ENCODE measurements around the gene COL6A1.
"Not testable (repeated sequence)": the region's sequence is repeated elsewhere in the genome, so short reads cannot be mapped to it uniquely, and the experiment has no call there.

The COL6A1 gene

GRCh38 chr21:45947296-45947695, 34.3 kb upstream of the COL6A1 start:
- no peak for DNase-seq

GRCh38 chr21:45947716-45948255, 33.8 kb upstream of the COL6A1 start:
- no peak for DNase-seq

- no peak for DNase-seq
Observed at GRCh38 chr21:45948576-45949141, 32.9 kb upstream of the COL6A1 start.

GRCh38 chr21:45949928-45950739, 31.4 kb upstream of the COL6A1 start:
- no peak for DNase-seq

GRCh38 chr21:45950740-45951515, 30.6 kb upstream of the COL6A1 start:
- DNase-seq: no peak

GRCh38 chr21:45951676-45952075, 29.9 kb upstream of the COL6A1 start:
- no peak for DNase-seq

- DNase-seq: not testable (repeated sequence)
Observed at GRCh38 chr21:45952527-45952926, 29.0 kb upstream of the COL6A1 start.

- no peak for DNase-seq
Observed at GRCh38 chr21:45952974-45953373, 28.6 kb upstream of the COL6A1 start.

- DNase-seq: no peak
Observed at GRCh38 chr21:45954261-45954660, 27.3 kb upstream of the COL6A1 start.

GRCh38 chr21:45954921-45955320, 26.6 kb upstream of the COL6A1 start:
- no peak for DNase-seq

GRCh38 chr21:45957551-45957950, 24.0 kb upstream of the COL6A1 start:
- no peak for DNase-seq

GRCh38 chr21:45957981-45958600, 23.5 kb upstream of the COL6A1 start:
- DNase-seq: no peak

- DNase-seq: no peak
Observed at GRCh38 chr21:45959182-45959581, 22.4 kb upstream of the COL6A1 start.

GRCh38 chr21:45959779-45960390, 21.7 kb upstream of the COL6A1 start:
- DNase-seq: no peak

GRCh38 chr21:45961408-45961807, 20.2 kb upstream of the COL6A1 start:
- DNase-seq: not testable (repeated sequence)

GRCh38 chr21:45962531-45963231, 18.9 kb upstream of the COL6A1 start:
- DNase-seq: no peak

GRCh38 chr21:45963232-45963570, 18.4 kb upstream of the COL6A1 start:
- DNase-seq: no peak

GRCh38 chr21:45964649-45965048, 16.9 kb upstream of the COL6A1 start:
- DNase-seq: no peak

- DNase-seq: no peak
Observed at GRCh38 chr21:45965084-45965809, 16.3 kb upstream of the COL6A1 start.

GRCh38 chr21:45966791-45967394, 14.7 kb upstream of the COL6A1 start:
- DNase-seq: no peak
